ENCODE measurements around the gene SSU72.

DNA sequence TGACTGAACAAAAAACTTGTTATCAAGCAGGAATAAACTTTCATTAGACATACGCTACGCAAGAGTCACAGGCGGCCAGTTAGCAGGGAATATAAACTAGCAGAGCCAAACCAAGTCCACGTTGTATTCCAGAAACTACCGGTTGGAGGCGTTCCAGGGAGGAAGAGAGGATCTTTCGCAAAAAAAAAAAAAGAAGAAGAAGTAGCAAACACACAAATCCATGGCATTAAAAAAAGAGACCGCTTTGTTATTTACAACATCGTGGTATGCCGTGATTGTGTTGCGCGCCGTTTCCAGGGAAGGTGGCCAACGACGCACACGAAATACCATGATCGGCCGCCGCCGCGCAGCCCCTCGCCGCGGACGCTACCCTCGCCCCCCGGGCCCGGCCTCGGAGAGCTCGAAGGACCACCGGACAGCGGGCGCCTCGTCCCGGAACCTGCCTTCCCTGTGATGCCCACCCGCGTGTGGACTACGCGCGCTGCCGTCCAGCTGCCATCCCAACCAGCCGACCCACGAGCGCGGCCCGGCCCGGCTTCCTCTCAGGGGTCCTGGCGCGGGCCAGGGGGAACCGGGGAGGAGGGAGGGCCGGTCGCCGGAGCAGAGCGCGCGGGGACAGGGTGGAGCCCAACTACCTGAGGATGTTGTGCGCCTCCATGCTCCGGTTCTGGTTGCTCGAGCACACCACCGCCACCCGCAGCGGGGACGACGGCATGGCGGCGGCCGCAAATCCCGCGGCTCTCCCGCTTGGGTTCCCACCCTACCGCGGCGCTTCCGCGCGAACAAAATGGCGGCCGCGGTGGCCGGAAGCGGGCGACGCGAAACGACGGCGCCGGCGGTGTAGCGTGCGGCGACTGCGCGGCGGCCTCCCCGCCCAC is 581 bp downstream of the SSU72 start:
- TF ChIP-seq, protein P1, sequence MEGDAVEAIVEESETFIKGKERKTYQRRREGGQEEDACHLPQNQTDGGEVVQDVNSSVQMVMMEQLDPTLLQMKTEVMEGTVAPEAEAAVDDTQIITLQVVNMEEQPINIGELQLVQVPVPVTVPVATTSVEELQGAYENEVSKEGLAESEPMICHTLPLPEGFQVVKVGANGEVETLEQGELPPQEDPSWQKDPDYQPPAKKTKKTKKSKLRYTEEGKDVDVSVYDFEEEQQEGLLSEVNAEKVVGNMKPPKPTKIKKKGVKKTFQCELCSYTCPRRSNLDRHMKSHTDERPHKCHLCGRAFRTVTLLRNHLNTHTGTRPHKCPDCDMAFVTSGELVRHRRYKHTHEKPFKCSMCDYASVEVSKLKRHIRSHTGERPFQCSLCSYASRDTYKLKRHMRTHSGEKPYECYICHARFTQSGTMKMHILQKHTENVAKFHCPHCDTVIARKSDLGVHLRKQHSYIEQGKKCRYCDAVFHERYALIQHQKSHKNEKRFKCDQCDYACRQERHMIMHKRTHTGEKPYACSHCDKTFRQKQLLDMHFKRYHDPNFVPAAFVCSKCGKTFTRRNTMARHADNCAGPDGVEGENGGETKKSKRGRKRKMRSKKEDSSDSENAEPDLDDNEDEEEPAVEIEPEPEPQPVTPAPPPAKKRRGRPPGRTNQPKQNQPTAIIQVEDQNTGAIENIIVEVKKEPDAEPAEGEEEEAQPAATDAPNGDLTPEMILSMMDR (IDR thresholded peaks at IDR 0.05) = peak; percentile 42
- no peak for TF ChIP-seq EZH2phosphoT487 (IDR thresholded peaks at IDR 0.05)

Data from neural progenitor cell (in vitro differentiated cells).